ENCODE results near the gene FAM120C.

The FAM120C gene

GRCh38 chrX:54166915-54167314 is 16.1 kb downstream of the FAM120C start:
- DNase-seq: no peak

GRCh38 chrX:54157561-54157960 is 25.5 kb downstream of the FAM120C start:
- DNase-seq: no peak

GRCh38 chrX:54134269-54134668 is 48.8 kb downstream of the FAM120C start:
- DNase-seq: no peak

GRCh38 chrX:54116391-54116790 is 66.7 kb downstream of the FAM120C start:
- no peak for DNase-seq

- no peak for DNase-seq
These were observed 89.5 kb downstream of the FAM120C start for GRCh38 chrX:54093571-54093970.

GRCh38 chrX:54093159-54093558 is 89.9 kb downstream of the FAM120C start:
- no peak for DNase-seq

GRCh38 chrX:54090880-54091279 is 92.2 kb downstream of the FAM120C start:
- DNase-seq: no peak

- DNase-seq: no peak
These were observed 93.9 kb downstream of the FAM120C start for GRCh38 chrX:54089191-54089590.

- no peak for DNase-seq
These were observed 95.4 kb downstream of the FAM120C start for GRCh38 chrX:54087661-54088060.

- DNase-seq: no peak
These were observed 97.4 kb downstream of the FAM120C start for GRCh38 chrX:54085666-54086065.

GRCh38 chrX:54076903-54077302 is 106.2 kb downstream of the FAM120C start:
- DNase-seq: no peak

GRCh38 chrX:54074826-54075225 is 108.2 kb downstream of the FAM120C start:
- no peak for DNase-seq

- DNase-seq: no peak
These were observed 115.3 kb downstream of the FAM120C start for GRCh38 chrX:54067766-54068165.

- DNase-seq: no peak
These were observed 116.2 kb downstream of the FAM120C start for GRCh38 chrX:54066841-54067240.

GRCh38 chrX:54064564-54064963 is 118.5 kb downstream of the FAM120C start:
- DNase-seq: no peak

- no peak for DNase-seq
These were observed 119.7 kb downstream of the FAM120C start for GRCh38 chrX:54063361-54063760.

GRCh38 chrX:54049801-54050200 is 133.3 kb downstream of the FAM120C start:
- no peak for DNase-seq

- no peak for DNase-seq
These were observed 134.6 kb downstream of the FAM120C start for GRCh38 chrX:54048412-54048811.

- DNase-seq: no peak
These were observed 137.4 kb downstream of the FAM120C start for GRCh38 chrX:54045563-54046228.

- DNase-seq: no peak
These were observed 138.1 kb downstream of the FAM120C start for GRCh38 chrX:54044877-54045338.

- peak; percentile 59 for DNase-seq
These were observed 138.8 kb downstream of the FAM120C start, which contains the start of gene PHF8 for GRCh38 chrX:54044126-54044876. TSS of gene PHF8 (minus strand) at chrX:54044473. CDS start at chrX:54042728, 1,745 bp downstream.

GRCh38 chrX:54043541-54044125 is 139.4 kb downstream of the FAM120C start:
- DNase-seq: no peak

- DNase-seq: no peak
These were observed 140.0 kb downstream of the FAM120C start for GRCh38 chrX:54043056-54043455.

GRCh38 chrX:54042609-54043021 is 140.4 kb downstream of the FAM120C start:
- DNase-seq: no peak
